Measurements from ENCODE around the gene CASP10.

CASP10 gene

GRCh38 chr2:201260302-201260800 lies 77.4 kb downstream of the CASP10 start, which contains the start of gene CASP8:
CASP8 (plus strand) TSS chr2:201260536; CDS start chr2:201266487, 5,951 bp downstream.
- no peak for DNase-seq (ENCODE audit: low spot score)

- DNase-seq (ENCODE audit: low spot score), result no peak
Observed at GRCh38 chr2:201261471-201261870, 78.5 kb downstream of the CASP10 start.

GRCh38 chr2:201261906-201262305 lies 79.0 kb downstream of the CASP10 start:
- DNase-seq (ENCODE audit: low spot score), result no peak

- DNase-seq (ENCODE audit: low spot score), result no peak
Observed at GRCh38 chr2:201262718-201263117, 79.8 kb downstream of the CASP10 start.

- no peak for DNase-seq (ENCODE audit: low spot score)
Observed at GRCh38 chr2:201263779-201264178, 80.8 kb downstream of the CASP10 start.

GRCh38 chr2:201264472-201265173 lies 81.7 kb downstream of the CASP10 start:
- DNase-seq (ENCODE audit: low spot score), result no peak

- DNase-seq (ENCODE audit: low spot score), result no peak
Observed at GRCh38 chr2:201266629-201267028, 83.7 kb downstream of the CASP10 start.

- DNase-seq (ENCODE audit: low spot score), result no peak
Observed at GRCh38 chr2:201267278-201268030, 84.5 kb downstream of the CASP10 start.

- no peak for DNase-seq (ENCODE audit: low spot score)
Observed at GRCh38 chr2:201269764-201270163, 86.8 kb downstream of the CASP10 start.

- no peak for DNase-seq (ENCODE audit: low spot score)
Observed at GRCh38 chr2:201270293-201271001, 87.5 kb downstream of the CASP10 start.

- DNase-seq (ENCODE audit: low spot score), result no peak
Observed at GRCh38 chr2:201271917-201272316, 89.0 kb downstream of the CASP10 start.

GRCh38 chr2:201273330-201273983 lies 90.5 kb downstream of the CASP10 start:
- DNase-seq (ENCODE audit: low spot score), result no peak

GRCh38 chr2:201275069-201275468 lies 92.1 kb downstream of the CASP10 start:
- no peak for DNase-seq (ENCODE audit: low spot score)

- DNase-seq (ENCODE audit: low spot score), result no peak
Observed at GRCh38 chr2:201275990-201276389, 93.0 kb downstream of the CASP10 start.

- no peak for DNase-seq (ENCODE audit: low spot score)
Observed at GRCh38 chr2:201276511-201276910, 93.6 kb downstream of the CASP10 start.
